HG03521 (cell line): ENCODE data around the gene KLHL6.

Source experiments
- ATAC-seq: cut with Tn5 transposase; IDR thresholded peaks from one replicate; pipeline ENCODE4 v1.9.1; 2021; ENCODE audit warnings: mild to moderate bottlenecking, moderate library complexity; ENCODE audit not compliant: unreplicated experiment

Gene KLHL6

GRCh38 chr3:183508821-183509220 is 46.7 kb downstream of the KLHL6 start:
- ATAC-seq = no peak

GRCh38 chr3:183507551-183507950 is 48.0 kb downstream of the KLHL6 start:
- no peak for ATAC-seq

GRCh38 chr3:183506674-183507320 is 48.7 kb downstream of the KLHL6 start:
- ATAC-seq = no peak

GRCh38 chr3:183504597-183504996 is 50.9 kb downstream of the KLHL6 start:
- no peak for ATAC-seq

- no peak for ATAC-seq
Observed at GRCh38 chr3:183503746-183504145, 51.8 kb downstream of the KLHL6 start.

- ATAC-seq = no peak
Observed at GRCh38 chr3:183502237-183503181, 53.0 kb downstream of the KLHL6 start.

GRCh38 chr3:183500981-183501704 is 54.4 kb downstream of the KLHL6 start:
- no peak for ATAC-seq

- no peak for ATAC-seq
Observed at GRCh38 chr3:183500319-183500718, 55.2 kb downstream of the KLHL6 start.

- ATAC-seq = no peak
Observed at GRCh38 chr3:183498634-183499033, 56.9 kb downstream of the KLHL6 start.

GRCh38 chr3:183497313-183497712 is 58.2 kb downstream of the KLHL6 start:
- no peak for ATAC-seq

- ATAC-seq = no peak
Observed at GRCh38 chr3:183496311-183496710, 59.2 kb downstream of the KLHL6 start.

GRCh38 chr3:183494341-183494740 is 61.2 kb downstream of the KLHL6 start:
- ATAC-seq = no peak

GRCh38 chr3:183493296-183494045 is 62.0 kb downstream of the KLHL6 start:
- no peak for ATAC-seq

GRCh38 chr3:183492849-183493179 is 62.7 kb downstream of the KLHL6 start:
- ATAC-seq = no peak

GRCh38 chr3:183491923-183492848 is 63.3 kb downstream of the KLHL6 start:
- ATAC-seq = no peak

GRCh38 chr3:183491109-183491922 is 64.2 kb downstream of the KLHL6 start:
- ATAC-seq = no peak

- no peak for ATAC-seq
Observed at GRCh38 chr3:183490653-183491052, 64.9 kb downstream of the KLHL6 start.

- no peak for ATAC-seq
Observed at GRCh38 chr3:183490211-183490601, 65.3 kb downstream of the KLHL6 start.
